ENCODE results near the gene CXCL11. TPM values are rescaled to one million over a fixed set of nuclear protein-coding genes. Genes with fewer than 3 reads are reported as not detected.

Gene CXCL11
- polyA plus RNA-seq, 1 experiment: not detected

DNA sequence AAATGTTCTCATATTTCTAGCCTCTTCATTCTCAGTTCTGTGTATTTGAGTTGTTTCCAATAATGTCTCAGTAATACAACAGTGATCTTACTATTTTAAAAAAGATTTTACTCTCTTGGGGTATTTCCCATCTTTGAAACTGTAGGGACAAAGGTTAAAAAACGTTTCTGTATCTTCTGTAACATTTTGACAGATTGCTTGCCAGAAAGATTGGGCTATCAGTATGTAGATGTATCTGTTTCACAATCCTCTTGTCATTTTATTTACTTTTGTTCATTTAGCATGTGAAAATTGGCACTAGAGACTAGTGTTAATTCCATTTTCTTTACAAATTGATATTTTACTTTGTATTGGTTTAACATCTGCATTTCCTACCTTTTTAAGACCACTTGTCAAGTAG is 22.3 kb downstream of the CXCL11 start:
- H3K4me3 ChIP-seq (ENCODE audit: low read depth, low read length): no peak overlapping the region
- H3K27me3 ChIP-seq (ENCODE audit: control insufficient read depth, insufficient read depth, low read length): no peaks in the 10 kb centered on the region
- H3K36me3 ChIP-seq (ENCODE audit: control insufficient read depth, insufficient read depth, low read length): no peaks in the 10 kb centered on the region
- TF ChIP-seq, protein P1, sequence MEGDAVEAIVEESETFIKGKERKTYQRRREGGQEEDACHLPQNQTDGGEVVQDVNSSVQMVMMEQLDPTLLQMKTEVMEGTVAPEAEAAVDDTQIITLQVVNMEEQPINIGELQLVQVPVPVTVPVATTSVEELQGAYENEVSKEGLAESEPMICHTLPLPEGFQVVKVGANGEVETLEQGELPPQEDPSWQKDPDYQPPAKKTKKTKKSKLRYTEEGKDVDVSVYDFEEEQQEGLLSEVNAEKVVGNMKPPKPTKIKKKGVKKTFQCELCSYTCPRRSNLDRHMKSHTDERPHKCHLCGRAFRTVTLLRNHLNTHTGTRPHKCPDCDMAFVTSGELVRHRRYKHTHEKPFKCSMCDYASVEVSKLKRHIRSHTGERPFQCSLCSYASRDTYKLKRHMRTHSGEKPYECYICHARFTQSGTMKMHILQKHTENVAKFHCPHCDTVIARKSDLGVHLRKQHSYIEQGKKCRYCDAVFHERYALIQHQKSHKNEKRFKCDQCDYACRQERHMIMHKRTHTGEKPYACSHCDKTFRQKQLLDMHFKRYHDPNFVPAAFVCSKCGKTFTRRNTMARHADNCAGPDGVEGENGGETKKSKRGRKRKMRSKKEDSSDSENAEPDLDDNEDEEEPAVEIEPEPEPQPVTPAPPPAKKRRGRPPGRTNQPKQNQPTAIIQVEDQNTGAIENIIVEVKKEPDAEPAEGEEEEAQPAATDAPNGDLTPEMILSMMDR (IDR thresholded peaks at IDR 0.05; ENCODE audit: insufficient read depth, low read depth, low read length): no peak
- POLR2A ChIA-PET: no interaction called here
- CTCF ChIA-PET: interaction anchor here (0.6 kb wide), 1 partner anchor 77 kb away, joined by 3 read pairs; no protein-coding TSS in a partner anchor
- no peak for DNase-seq (ENCODE audit: low read depth)

DNA sequence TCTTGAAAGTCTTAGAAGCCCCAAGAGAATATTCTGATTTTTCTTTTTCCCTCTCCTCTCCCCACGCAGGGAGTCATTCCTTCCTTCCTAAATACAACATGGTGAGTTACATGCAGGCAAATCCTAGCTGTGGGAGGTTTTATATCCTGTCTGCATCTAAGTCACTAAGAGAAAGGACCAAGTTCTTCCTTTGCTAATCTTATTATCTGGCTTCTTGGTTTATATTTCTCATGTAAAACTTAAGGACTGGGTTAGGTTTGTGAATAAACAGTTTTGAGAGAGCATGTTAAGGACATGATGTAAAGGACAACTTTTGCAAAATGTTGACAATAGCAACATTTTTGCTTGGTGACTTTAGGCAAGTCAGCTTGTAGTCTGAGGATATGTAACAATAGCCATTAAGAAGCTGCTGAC is 23.5 kb downstream of the CXCL11 start:
- no peaks in the 10 kb centered on the region for H3K27me3 ChIP-seq (ENCODE audit: control insufficient read depth, insufficient read depth, low read length)
- H3K36me3 ChIP-seq (ENCODE audit: control insufficient read depth, insufficient read depth, low read length): no peaks in the 10 kb centered on the region
- TF ChIP-seq, protein P1 (IDR thresholded peaks at IDR 0.05; ENCODE audit: insufficient read depth, low read depth, low read length): no peak
- ChIA-PET POLR2A (no interaction called here), CTCF (interaction anchor here (0.6 to 1.2 kb wide), 3 partner anchors 8 to 41 kb away, joined by 3 to 4 read pairs (median 3); no protein-coding TSS in a partner anchor)
- no peak overlapping the region for H3K4me3 ChIP-seq (ENCODE audit: low read depth, low read length)
- no peak for DNase-seq (ENCODE audit: low read depth)

DNA sequence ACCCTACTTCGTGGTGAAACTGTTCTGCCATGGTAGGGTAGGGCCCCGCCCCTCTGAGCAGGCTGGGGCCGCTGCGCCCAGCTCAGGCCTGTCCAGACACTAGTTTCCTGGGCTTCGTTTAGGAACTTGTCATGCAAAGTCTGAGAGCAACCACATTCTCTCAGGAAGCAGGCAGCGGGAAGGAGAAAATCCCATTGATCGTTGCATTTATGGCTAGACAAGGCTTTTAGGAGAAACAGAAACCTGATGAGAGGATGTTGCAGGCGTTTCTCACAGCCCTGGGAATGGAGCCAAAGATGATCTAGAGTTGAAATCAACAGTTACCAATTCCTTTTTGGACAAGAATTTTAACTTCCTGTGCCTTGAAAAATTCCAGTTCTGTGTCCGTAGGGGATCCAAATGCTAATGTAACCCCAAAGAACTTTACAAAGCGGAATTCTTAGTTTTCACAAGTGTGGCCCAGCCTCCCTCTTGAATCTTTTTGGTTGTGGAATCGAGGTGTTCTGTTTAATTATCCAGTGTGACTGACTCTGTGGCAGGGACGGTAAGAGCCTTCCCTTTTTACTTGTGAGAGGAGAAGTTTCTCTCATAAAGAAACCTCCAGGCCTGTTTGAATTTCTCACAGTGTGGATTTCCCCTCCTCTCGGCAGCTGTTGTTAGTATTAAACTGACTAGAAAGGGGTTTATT is 24.0 kb downstream of the CXCL11 start:
- Histone ChIP-seq H3K4me3 (ENCODE audit: low read depth, low read length) (no peak overlapping the region), H3K27me3 (ENCODE audit: control insufficient read depth, insufficient read depth, low read length) (no peaks in the 10 kb centered on the region)
- CTCF ChIA-PET: interaction anchor here (0.6 to 1.2 kb wide), 3 partner anchors 9 to 42 kb away, joined by 3 to 4 read pairs (median 3); no protein-coding TSS in a partner anchor

DNA sequence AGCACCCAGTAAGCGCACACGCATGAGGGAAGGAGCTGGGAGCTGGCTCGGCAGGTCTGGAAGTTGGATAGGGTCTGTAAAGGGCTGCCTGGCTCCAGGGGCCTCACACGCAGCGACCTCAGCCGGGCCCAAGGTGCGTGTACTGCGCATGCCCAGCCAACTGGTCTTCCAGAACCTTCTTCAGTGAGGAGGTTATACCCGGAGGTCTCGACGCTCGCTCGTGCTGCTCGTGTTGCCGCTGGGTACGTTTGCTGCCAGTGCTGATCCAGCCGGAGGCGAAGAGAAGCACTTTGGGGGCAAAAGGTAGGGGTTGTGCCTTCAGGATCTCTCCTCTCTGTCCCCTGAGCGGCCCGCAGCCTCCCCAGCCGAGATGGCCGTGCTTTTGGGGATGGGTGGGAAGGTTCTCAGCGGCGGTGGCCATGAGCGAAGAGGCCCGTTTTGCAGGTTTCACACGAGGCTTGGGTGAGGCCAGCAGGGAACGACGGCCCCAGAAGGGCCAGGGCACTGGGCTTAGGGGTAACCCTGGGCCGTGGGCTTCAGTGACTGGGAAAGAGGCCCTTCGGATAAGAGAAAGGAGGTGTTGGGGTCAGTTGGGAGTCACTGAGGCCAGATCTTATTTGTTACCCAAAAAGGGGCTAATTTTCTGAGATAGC is 24.7 kb downstream of the CXCL11 start:
- POLR2A ChIA-PET: no interaction called here
- no peak for DNase-seq (ENCODE audit: low read depth)
- Histone ChIP-seq H3K27me3 (ENCODE audit: control insufficient read depth, insufficient read depth, low read length) (no peaks in the 10 kb centered on the region; the same call in 1 of the 2 replicates), H3K36me3 (ENCODE audit: control insufficient read depth, insufficient read depth, low read length) (no peaks in the 10 kb centered on the region), H3K4me3 (ENCODE audit: low read depth, low read length) (no peak overlapping the region)
- CTCF ChIA-PET: no interaction called here
- TF ChIP-seq, protein P1 (IDR thresholded peaks at IDR 0.05; ENCODE audit: insufficient read depth, low read depth, low read length): no peak

More for the DNA sequence above, 24.0 kb downstream of the CXCL11 start:
- no peaks in the 10 kb centered on the region for H3K36me3 ChIP-seq (ENCODE audit: control insufficient read depth, insufficient read depth, low read length)
- POLR2A ChIA-PET: no interaction called here
- DNase-seq (ENCODE audit: low read depth): peak; percentile 19
- TF ChIP-seq, protein P1 (IDR thresholded peaks at IDR 0.05; ENCODE audit: insufficient read depth, low read depth, low read length): no peak

DNA sequence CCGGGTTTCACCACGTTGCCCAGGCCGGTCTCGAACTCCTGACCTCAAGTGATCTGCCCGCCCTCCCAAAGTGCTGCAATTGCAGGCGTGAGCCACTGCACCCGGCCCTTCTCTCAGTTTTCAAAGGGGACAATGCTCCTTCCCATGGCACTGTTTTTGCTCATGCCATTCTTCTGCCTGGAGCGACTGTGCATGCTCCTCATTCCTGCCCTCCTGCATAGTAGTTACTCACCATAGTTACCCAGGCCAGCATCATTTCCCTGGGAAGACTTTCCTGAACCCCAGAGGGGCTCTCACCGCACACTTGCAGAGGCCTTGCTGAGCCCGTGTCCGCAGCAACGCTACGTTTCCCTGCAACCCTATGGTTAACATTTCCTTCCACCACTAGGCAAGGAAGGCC is 25.3 kb downstream of the CXCL11 start:
- Histone ChIP-seq H3K36me3 (ENCODE audit: control insufficient read depth, insufficient read depth, low read length) (no peaks in the 10 kb centered on the region), H3K27me3 (ENCODE audit: control insufficient read depth, insufficient read depth, low read length) (no peaks in the 10 kb centered on the region; the same call in 1 of the 2 replicates), H3K4me3 (ENCODE audit: low read depth, low read length) (no peak overlapping the region)
- ChIA-PET POLR2A (no interaction called here), CTCF (no interaction called here)
- TF ChIP-seq, protein P1 (IDR thresholded peaks at IDR 0.05; ENCODE audit: insufficient read depth, low read depth, low read length): no peak
- DNase-seq (ENCODE audit: low read depth): no peak
